GM21619 (cell line): Measurements from ENCODE around the gene RAPGEF4.
"Not testable (repeated sequence)": the region's sequence is repeated elsewhere in the genome, so short reads cannot be mapped to it uniquely, and the experiment has no call there.

Source experiments
- ATAC-seq: cut with Tn5 transposase; IDR thresholded peaks from one replicate; pipeline ENCODE4 v1.9.1; 2021; ENCODE audit not compliant: unreplicated experiment

RAPGEF4 gene

DNA sequence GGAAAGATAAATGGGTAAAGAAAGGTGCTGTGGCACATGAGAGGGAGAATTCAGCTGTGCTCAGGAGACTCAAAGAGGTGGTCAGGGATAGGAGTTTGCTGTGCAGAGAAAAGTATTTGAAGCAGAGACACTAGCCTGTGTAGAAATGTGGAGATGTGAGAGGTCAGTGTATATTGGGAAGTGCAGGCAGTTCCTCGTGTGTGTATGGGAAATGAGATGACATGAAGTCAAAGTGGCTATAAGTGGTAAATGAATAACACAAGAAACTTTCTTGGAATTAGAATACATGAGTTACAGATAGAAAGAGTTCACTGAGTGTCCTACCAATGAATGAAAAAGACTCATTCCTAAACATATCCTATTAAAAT, 351.6 kb downstream of the RAPGEF4 start:
- no peak for ATAC-seq

DNA sequence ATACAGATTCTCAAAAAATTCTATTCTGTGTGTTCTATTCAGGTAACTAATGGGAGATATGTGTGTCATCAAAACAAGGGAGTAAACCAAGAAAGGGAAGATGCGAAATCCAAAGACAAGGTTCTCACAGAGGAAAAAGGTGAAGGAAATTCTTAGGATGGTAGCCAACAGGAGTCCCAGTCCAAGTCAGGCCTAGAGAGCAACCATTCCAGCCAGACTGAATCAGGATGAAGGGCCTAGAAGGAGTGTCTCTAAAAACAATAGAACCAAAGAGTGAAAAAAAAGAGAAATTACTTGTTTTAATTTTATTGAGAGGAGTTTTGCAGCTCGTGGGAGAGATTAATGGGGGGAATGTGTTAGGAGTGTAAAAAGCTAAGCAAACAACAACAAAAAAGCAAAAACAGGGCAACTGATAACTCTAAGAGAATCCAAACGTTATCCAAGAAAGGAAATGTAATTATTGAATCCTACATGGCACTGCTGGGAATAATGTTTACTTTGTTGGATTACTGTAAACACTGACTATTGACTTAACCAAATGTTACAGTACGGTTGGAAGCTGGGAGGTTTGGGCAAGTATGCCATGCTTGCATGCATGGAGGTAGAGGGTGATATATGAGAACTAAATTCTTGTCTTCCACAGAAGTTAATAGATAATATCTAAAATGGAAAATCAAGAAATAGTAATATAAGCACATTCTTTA, 352.3 kb downstream of the RAPGEF4 start:
- no peak for ATAC-seq

DNA sequence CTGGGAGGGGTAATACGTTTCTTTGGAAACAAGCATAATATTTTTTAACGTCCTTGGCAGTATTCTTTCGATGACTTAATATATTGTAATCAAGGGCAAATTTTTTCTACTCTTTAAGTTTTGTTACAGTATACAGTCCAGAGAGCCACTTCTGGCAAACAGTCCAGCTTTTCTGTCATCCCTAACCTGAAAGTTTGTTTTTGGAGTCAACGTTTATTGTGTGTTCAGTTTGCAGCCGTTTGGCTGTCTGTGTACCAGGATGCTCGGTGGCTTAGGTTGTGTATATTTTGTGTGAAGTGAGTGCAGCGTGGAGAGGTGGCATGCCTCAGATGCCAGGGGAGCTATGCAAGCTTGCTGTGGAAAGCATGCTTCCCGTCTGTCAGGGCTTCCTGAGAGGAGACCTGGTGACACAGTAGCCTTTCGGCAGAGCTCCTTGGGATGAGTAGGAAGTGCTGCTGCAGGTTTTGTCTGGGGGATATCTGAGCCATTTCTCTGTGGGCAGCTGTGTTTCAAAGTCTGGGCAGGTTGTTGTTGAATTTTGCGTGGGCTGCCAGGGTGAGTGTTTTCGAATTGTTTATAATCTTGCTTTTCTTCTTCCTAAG, 354.7 kb downstream of the RAPGEF4 start:
- no peak for ATAC-seq

DNA sequence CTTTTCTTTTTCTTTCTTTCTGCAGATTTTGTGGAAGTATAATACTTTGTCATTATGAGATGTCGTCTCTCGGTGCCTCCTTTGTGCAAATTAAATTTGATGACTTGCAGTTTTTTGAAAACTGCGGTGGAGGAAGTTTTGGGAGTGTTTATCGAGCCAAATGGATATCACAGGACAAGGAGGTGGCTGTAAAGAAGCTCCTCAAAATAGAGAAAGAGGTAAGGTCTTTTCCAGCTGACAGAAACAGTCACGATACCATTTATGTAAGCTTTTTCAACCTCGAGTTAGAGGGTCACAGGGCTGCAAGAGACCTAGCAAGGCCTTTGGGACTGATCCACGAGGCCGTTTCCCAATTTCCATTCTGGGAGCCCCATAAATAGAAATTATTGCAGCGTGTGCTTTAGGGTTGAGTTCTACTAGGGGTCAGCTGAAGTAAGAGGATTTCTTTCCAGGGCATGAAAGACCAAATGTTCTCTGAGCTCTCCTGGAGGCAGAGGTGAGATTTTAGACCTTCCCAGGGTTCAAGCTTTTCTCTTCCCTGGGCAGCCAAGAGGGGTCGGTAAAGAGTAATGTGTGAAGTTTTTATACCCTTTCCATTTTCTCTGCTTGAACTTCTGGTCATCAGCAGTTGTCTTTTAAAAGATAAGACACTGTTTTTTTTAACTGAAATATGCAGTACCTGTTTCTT, 355.5 kb downstream of the RAPGEF4 start:
- ATAC-seq: no peak

DNA sequence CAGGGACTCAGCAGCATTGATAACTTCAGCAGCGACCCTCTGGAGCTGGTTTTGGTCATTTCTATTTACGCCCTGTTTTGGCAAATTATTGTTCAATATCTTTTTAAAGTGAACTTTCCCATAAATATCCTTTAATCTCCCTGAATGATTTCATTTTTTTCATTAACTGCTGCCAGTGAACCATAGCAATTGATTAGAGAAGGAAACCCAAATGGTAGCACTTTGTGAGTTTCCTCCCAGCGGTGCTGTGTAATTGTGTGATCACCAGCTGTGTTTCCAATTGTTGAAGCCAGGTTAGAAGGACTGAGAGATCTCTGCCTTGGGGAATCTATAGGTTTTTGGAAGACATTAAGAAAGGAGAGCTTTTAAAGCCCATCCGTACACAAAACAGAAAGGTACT, 356.3 kb downstream of the RAPGEF4 start:
- no peak for ATAC-seq

DNA sequence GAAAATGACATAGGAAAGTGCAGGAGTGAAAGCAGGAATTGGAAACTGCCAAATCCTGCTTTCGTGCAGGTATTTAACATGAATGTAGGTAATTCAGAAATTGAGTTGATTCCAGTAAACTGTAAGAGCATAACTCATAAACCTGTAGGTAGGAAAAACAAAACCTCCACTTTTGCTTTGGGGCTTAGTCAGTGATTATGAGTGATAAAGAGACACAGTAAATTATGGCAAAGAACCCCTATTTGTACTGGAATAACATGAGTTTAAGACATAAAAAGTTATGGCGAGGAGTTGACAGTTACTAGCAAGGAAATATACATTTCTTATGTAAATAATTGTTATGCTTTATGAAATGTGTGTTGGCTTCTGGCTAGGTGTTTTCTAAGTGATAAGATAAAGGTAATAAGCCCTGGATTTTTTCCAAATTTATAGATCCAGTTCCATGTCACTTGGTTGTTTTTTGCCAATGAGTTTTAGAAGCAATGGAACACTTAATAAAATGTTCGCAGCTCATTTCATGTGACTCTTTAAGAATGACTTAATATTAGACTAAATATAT, 357.3 kb downstream of the RAPGEF4 start:
- no peak for ATAC-seq

DNA sequence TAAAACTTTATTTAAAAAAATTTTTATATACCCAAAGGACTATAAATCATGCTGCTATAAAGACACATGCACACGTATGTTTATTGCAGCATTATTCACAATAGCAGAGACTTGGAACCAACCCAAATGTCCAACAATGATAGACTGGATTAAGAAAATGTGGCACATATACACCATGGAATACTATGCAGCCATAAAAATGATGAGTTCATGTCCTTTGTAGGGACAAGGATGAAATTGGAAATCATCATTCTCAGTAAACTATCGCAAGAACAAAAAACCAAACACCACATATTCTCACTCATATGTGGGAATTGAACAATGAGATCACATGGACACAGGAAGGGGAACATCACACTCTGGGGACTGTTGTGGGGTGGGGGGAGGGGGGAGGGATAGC, 358.0 kb downstream of the RAPGEF4 start:
- not testable (repeated sequence) for ATAC-seq

DNA sequence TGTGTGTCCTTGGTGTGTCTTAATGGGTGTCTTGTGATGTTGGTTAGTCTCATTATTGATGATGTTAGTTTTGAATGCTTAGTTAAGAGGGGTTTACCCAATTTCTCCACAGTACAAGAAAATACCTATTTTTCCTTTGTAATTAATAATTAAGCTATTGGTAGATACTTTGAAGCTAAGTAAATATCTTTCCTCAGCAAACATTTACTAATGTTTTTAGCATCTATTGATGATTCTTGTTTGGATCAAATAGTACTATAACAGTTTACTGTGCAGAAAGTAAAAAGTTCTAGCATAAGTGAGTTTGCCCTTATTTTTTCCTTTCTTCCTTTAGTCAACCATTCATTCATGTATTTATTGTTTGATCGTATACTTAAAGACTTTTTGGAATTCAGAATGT, 359.1 kb downstream of the RAPGEF4 start:
- ATAC-seq: no peak

DNA sequence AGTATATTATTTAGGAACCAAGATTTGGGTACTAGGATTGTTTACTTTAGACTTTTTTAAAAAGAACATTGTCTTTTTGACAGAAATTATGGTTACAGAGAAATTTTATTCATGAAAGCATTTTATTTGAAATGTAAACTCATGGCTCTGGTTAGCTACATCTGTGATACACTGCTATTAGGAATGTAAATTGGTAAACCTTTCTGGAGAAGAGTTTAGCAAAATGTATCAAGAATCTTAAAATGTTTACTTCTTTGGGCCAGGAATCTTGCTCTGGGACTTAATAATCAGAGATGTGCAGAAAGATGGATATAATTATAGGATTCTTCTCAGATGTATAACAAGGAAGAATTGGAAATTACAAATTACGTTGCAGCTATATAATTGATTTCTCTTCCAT, 359.7 kb downstream of the RAPGEF4 start:
- ATAC-seq: no peak

DNA sequence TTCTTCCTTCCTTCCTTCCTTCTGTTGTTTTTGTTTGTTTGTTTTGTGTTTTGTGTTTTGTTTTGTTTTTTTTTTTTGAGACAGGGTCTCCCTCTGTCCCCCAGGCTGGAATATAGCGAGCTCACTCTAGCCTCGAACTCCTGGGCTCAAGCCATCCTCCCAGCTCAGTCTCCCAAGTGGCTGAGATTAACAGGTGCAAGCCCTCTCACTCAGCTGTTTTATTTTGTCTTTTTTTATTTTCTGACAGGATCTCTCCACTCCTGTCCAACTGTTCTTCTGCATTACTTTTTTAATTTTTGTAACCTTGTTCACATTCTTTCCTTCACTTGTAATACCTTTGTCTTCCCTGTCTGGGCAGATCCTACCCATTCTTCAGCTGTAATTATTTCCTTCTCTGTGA, 363.6 kb downstream of the RAPGEF4 start:
- ATAC-seq: no peak

DNA sequence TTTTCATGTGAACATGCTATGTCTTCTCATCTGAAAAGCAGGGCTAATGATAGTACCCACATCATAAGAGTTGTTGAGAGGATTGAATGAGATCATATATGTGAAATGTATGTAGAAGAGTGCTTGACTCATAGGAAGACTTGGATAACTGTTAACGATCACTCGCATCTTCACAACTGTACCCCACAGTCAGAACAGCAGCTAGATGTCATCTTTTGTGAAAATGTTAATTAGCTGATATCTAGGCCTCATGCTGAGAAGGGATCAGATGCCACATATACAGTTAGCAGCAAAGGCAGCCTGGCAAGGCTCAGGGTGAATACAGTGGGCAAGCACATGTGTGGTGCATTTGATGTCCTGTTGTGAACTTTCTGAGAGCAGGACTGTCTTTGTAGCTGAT, 364.2 kb downstream of the RAPGEF4 start:
- no peak for ATAC-seq

DNA sequence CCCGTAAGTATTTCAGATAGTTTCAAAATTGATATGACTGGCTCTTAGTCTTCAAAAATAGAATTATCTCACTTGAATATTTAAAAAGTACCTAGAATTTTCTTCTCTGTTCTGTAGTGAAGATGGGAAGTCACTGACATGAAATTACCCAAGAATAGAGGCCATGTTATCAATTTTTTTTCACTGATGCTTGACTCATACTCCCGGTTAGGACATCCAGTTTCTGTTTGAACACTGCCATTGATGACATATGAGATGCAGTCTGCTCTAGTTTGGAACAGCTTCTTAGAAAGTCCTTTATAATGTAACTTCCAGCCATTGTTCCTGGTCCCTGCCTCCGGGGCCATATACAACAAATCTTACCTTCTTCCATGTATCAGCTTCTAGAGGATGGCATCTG, 366.0 kb downstream of the RAPGEF4 start:
- ATAC-seq: peak; percentile 85
